CD4-positive, alpha-beta T cell treated with Interleukin-4 for 4 hours (primary cell): Measurements from ENCODE around the gene SLC34A3.
"Not testable (repeated sequence)": the region's sequence is repeated elsewhere in the genome, so short reads cannot be mapped to it uniquely, and the experiment has no call there.

Experiments
- DNase-seq: peaks from one replicate; pipeline ENCODE4 v3.0.0-alpha.2; 2020

The SLC34A3 gene

GRCh38 chr9:137231372-137232039, 805 bp downstream of the SLC34A3 start:
- no peak for DNase-seq

GRCh38 chr9:137232101-137232500, 1.4 kb downstream of the SLC34A3 start:
- no peak for DNase-seq

GRCh38 chr9:137232510-137232909, 1.8 kb downstream of the SLC34A3 start:
- DNase-seq, result no peak

DNA sequence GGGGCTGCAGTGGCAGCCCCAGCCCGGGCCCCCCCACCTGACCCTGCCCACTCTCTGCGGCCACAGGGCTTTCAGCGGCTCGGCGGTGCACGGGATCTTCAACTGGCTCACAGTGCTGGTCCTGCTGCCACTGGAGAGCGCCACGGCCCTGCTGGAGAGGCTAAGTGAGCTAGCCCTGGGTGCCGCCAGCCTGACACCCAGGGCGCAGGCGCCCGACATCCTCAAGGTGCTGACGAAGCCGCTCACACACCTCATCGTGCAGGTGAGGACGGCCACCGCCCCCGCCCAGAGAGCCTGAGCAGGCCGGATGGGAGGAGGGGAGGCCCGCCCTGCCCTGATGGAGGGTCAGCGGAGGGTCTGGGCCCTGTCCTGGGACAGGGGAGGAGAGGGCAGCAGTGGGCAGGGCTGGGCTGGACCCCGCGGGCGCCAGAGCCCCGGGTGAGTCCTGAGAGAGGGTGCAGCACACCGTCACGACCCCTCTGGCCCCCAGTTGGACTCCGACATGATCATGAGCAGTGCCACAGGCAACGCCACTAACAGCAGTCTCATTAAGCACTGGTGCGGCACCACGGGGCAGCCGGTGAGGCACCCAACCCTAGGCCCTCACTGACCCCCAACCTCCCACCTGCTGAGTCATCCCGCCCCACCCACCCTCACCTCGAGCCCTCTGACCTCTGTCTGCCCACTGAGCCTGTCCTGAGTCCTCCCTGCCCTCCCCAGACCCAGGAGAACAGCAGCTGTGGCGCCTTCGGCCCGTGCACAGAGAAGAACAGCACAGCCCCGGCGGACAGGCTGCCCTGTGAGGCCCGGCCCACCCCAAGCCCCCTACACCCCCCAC, 2.7 kb downstream of the SLC34A3 start:
- DNase-seq, result no peak

DNA sequence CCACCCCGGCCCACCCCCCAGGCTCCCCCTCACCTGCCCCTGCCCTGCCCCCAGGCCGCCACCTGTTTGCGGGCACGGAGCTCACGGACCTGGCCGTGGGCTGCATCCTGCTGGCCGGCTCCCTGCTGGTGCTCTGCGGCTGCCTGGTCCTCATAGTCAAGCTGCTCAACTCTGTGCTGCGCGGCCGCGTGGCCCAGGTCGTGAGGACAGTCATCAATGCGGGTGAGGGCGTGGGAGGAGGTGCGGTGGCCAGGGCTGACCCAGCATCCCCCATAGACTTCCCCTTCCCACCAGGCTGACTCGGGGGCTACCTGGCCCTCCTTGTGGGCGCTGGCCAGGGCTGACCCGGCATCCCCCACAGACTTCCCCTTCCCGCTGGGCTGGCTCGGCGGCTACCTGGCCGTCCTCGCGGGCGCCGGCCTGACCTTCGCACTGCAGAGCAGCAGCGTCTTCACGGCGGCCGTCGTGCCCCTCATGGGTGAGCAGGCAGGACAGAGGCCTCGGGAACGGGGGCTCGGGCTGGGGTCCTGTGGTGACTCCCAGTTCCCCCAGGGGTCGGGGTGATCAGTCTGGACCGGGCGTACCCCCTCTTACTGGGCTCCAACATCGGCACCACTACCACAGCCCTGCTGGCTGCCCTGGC, 3.5 kb downstream of the SLC34A3 start:
- DNase-seq, result no peak

DNA sequence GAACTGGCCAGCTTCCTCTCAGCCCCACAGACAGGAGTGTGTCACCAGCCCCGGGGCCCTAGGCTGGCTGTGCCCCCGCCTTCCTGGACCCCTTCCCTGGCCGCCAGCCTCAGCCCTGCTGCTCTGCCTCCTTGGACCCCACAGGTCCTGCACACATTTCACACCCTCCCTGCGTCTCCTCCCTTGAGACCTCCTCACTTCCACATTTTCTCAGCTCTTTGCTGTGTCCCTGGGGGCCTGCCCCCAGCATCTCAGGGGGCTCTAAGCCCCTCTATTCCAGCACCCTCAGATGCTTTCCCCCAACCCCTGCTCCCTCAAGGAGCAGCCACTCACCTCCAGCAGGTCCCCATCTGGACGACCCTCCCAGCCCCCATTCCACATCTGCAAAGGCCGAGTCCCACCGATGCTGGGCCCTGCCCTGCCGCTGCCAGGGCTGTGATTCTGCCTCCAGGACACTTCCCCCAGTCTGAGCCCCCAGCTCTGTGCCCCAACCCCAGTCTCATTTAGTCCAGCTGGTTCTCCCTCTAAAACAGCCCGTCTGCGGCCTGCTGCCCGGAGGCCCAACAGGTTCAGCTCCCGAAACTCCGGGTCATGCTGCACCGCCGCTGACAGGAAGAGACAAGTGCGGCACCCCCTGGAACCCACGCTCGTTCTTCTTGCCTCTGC, 4.2 kb downstream of the SLC34A3 start:
- no peak for DNase-seq

GRCh38 chr9:137235424-137236237, 4.9 kb downstream of the SLC34A3 start:
- no peak for DNase-seq

DNA sequence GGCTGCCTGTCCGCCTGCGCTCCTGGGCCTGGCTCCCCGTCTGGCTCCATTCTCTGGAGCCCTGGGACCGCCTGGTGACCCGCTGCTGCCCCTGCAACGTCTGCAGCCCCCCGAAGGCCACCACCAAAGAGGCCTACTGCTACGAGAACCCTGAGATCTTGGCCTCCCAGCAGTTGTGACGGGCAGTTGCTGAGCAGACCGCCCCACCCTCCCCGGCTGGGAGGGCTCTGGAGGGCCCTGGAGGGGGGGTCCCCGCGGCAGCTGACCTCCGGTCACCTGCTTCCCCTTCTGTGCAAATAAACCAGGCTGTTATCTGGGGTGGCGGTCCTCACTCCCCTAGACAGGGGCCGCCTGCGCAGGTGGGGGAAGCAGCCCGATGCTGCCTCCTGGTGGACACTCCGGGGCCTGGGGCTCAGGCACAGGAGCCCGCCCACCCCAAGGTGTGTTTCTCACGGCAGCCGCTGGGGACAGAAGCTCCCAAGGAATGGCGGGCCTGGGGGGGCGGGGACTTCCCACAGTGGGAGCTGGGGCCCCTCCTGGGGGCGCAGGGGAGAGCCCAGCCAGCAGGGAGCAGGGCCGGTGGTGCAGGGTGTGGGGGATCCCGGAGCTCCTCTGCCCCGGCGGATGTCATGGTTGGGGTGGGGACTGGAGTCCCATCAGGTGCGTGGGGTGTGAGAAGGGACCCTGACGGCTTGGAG, 5.7 kb downstream of the SLC34A3 start:
- DNase-seq, result peak; percentile 80

GRCh38 chr9:137236936-137237421, 6.3 kb downstream of the SLC34A3 start:
- no peak for DNase-seq

DNA sequence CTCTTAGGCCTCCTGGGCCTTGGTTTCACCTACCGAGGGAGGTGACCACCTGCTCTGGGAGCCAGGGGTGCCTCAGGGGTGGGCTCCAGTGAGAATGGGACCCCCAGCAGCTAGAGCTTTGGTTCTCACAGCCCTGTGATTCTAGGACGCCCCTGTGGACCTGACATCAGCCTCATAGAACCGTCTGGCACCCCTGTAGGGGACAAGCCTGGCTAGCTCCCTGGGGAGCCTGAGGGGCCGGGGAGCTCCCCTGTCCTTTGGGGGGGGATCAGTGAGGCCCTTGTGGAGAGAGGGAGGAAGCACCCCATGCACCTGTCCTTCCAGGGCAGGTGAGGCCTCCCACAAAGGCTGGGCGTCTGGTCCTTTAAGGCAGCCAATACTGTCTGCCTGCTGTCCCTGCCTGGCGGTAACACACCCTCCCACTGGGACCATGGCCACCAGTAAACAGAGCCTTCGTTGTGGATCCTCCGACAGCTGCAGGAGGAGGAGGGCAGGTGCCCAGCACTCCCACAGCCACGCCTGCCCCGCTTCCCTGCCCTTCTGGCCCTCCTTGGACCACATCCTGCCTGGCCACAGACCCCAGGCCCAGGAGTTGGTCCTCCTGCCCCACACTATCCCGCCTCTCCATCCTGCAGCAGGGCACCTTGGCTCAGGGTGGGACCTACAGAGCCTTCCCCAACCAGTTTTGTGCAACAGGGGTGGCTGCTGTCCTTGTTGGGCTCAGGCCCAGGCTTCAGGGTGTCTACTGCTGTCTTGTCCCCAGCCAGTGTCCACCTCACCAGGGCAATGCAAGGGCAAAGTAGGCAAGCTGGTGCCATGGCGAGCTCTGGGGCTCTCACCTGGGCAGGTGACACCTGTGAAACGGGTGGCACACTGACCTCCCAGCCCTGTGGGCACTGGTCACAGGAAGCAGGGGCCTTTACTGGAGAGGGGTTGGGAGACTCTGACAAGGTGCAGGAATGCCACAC, 7.3 kb downstream of the SLC34A3 start:
- no peak for DNase-seq

- DNase-seq, result not testable (repeated sequence)
These were observed 9.0 kb downstream of the SLC34A3 start for GRCh38 chr9:137239541-137240200.

DNA sequence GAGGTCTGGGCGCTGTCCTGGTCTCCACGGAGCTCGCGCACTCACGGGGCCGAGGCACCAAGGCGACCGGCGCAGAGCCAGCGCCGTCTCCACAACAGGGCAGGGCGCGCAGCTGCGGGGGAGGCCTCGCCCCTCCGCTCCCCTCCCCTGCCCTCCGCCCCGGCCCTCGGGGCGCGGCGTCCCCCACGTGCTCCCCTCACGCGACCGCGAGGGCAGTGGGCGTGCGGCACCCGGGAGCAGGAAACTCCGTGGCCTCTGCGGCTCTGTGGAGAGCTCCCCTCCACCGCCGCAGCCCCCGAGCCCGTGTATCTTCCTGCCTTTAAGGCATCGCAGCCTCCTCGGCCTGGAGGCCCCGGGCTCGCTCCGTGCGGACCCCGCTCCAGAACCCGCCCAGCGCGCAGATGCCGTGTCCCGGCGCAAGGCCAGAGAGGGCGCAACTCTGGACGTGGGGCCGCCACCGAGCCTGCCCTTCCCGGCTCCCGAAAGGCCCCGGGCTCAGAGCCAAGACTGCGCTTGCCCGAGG, 9.7 kb downstream of the SLC34A3 start:
- DNase-seq, result peak; percentile 72

- peak; percentile 100 for DNase-seq
These were observed 10.3 kb downstream of the SLC34A3 start, which contains the start of gene TUBB4B for GRCh38 chr9:137240841-137241489. TSS of gene TUBB4B (plus strand) at chr9:137241287. CDS start at chr9:137241361, 74 bp downstream.

DNA sequence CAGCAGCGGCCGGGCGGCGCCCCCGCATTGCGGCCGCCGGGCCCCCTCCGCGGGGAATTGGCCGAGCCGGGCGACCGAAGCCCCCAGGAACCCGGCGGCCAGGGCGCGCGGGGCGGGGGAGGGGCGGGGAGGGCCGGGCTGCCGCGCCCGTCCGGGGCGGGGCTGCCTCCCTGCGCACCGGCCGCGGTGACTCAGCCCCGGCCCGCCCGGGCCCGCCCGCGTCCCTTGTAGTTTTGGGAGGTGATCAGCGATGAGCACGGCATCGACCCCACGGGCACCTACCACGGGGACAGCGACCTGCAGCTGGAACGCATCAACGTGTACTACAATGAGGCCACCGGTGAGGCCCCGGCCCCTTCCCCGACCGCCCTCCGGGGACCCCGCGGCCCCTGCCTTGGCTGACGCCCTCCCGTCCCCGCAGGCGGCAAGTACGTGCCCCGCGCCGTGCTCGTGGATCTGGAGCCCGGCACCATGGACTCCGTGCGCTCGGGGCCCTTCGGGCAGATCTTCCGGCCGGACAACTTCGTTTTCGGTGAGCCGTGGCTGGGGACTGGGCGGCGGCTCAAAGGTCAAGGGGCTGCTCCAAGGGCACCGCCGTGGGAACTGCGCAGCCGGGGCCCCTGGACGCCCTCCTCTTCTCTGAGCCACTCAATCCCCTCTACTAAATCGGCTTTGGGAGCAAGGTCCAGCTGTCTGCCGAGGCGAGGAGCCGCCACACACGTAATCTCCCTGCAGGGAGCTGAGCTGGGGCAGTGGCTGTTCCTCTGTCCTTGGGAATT, 11.0 kb downstream of the SLC34A3 start:
- peak; percentile 75 for DNase-seq

DNA sequence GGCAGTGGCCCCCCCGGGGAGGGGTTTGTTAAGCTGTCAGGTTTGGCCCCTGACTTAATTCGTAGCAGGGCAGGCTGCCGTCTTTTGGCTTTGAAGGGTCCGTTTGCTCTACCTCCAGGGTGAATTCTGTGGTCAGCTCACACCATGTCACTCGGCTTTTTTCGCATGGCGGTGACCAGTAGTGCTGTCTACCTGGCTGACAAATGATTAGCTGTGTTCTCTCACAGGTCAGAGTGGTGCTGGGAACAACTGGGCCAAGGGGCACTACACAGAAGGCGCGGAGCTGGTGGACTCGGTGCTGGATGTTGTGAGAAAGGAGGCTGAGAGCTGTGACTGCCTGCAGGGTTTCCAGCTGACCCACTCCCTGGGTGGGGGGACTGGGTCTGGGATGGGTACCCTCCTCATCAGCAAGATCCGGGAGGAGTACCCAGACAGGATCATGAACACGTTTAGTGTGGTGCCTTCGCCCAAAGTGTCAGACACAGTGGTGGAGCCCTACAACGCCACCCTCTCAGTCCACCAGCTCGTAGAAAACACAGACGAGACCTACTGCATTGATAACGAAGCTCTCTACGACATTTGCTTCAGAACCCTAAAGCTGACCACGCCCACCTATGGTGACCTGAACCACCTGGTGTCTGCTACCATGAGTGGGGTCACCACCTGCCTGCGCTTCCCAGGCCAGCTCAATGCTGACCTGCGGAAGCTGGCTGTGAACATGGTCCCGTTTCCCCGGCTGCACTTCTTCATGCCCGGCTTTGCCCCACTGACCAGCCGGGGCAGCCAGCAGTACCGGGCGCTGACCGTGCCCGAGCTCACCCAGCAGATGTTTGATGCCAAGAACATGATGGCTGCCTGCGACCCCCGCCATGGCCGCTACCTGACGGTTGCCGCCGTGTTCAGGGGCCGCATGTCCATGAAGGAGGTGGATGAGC, 11.8 kb downstream of the SLC34A3 start:
- DNase-seq, result no peak

DNA sequence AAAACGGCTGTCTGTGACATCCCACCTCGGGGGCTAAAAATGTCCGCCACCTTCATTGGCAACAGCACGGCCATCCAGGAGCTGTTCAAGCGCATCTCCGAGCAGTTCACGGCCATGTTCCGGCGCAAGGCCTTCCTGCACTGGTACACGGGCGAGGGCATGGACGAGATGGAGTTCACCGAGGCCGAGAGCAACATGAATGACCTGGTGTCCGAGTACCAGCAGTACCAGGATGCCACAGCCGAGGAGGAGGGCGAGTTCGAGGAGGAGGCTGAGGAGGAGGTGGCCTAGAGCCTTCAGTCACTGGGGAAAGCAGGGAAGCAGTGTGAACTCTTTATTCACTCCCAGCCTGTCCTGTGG, 12.5 kb downstream of the SLC34A3 start:
- not testable (repeated sequence) for DNase-seq
